ENCODE data around the gene ROR2.

The ROR2 gene

GRCh38 chr9:91935805-91936514, 14.1 kb downstream of the ROR2 start:
- Histone ChIP-seq H3K4me3 (no peak overlapping the region), H3K9ac (ENCODE audit: insufficient read length) (no peak overlapping the region), H3K36me3 (ENCODE audit: insufficient read depth, low read length) (no peaks in the 10 kb centered on the region), H3K27ac (no peak overlapping the region), H3K9me3 (ENCODE audit: low read depth, low read length) (peaks cover 9% of the 10 kb centered on the region; the same call in 1 of the 2 replicates)
- TF ChIP-seq FOXP2 (optimal IDR thresholded peaks at IDR 0.05; ENCODE audit: control extremely low read depth, extremely low read length, insufficient read depth) (no peak), EZH2 (IDR thresholded peaks at IDR 0.05) (no peak), POLR2AphosphoS5 (IDR thresholded peaks at IDR 0.05; ENCODE audit: borderline replicate concordance, low read depth, low read length) (no peak)
- no peak for DNase-seq (ENCODE audit: low read depth, low spot score)

DNA sequence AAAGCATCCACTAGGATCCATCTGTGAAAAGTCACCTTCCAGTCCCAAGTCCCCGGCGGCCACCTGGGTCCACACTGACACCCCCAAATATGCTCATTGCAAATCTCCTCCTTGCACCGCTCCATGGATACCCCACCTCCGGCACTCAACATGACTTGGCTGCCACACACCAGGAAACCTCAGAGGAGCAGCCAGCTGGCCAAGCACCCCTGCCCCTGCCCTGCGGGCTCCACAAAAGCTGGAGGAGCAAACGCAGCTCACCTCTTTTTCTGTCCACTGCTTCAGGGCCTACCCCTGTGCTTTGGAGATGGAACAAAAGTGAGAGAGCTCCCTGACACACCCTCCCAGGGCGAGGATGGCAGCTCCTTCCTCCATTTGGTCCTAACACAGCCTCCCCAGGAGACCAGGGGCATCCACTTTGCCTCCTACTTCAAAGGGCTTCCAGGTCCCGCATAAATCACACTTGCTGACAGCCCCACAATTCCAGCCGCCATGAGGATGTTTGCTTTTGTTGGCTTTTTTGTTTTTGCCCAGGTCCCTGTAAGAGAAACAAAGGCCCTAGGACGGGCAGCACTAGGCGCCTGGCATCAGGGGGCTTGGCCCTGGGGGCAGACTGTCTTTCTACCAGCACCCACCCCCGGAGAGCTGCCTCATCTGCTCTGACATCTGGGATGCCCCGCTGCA, 14.8 kb downstream of the ROR2 start:
- TF ChIP-seq POLR2AphosphoS5 (IDR thresholded peaks at IDR 0.05; ENCODE audit: borderline replicate concordance, low read depth, low read length) (no peak), FOXP2 (optimal IDR thresholded peaks at IDR 0.05; ENCODE audit: control extremely low read depth, extremely low read length, insufficient read depth) (no peak), EZH2 (IDR thresholded peaks at IDR 0.05) (no peak)
- no peak overlapping the region for H3K9ac ChIP-seq (ENCODE audit: insufficient read length)

DNA sequence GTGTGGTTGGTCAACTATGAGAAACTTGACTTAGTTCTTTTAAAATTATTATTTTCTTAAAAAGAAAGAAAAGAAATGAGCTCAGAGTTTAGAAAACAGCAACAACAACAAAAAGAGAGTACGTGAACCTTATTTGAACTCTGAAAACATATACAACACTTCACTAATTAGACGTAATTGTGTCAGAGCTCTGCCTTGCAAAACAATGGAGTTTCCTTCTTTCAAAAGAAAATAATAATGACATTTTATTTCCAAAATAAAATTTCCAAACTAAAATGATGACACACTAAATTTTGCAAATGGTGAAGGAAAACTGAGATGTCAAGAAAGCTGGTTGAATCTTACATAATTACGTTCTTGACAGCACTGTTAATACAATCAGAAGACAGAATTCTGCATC, 15.4 kb downstream of the ROR2 start:
- TF ChIP-seq EZH2 (IDR thresholded peaks at IDR 0.05) (no peak), POLR2AphosphoS5 (IDR thresholded peaks at IDR 0.05; ENCODE audit: borderline replicate concordance, low read depth, low read length) (no peak), FOXP2 (optimal IDR thresholded peaks at IDR 0.05; ENCODE audit: control extremely low read depth, extremely low read length, insufficient read depth) (no peak)
- Histone ChIP-seq H3K4me3 (no peak overlapping the region), H3K27ac (no peak overlapping the region), H3K36me3 (ENCODE audit: insufficient read depth, low read length) (no peaks in the 10 kb centered on the region), H3K9ac (ENCODE audit: insufficient read length) (no peak overlapping the region), H3K9me3 (ENCODE audit: low read depth, low read length) (peaks cover 18% of the 10 kb centered on the region; the same call in 1 of the 2 replicates)
- DNase-seq (ENCODE audit: low read depth, low spot score), result no peak

More for the DNA sequence above, 14.8 kb downstream of the ROR2 start:
- no peak overlapping the region for H3K4me3 ChIP-seq
- no peak overlapping the region for H3K27ac ChIP-seq
- no peak for DNase-seq (ENCODE audit: low read depth, low spot score)
- no peaks in the 10 kb centered on the region for H3K36me3 ChIP-seq (ENCODE audit: insufficient read depth, low read length)
- peaks cover 16% of the 10 kb centered on the region; the same call in 1 of the 2 replicates for H3K9me3 ChIP-seq (ENCODE audit: low read depth, low read length)

DNA sequence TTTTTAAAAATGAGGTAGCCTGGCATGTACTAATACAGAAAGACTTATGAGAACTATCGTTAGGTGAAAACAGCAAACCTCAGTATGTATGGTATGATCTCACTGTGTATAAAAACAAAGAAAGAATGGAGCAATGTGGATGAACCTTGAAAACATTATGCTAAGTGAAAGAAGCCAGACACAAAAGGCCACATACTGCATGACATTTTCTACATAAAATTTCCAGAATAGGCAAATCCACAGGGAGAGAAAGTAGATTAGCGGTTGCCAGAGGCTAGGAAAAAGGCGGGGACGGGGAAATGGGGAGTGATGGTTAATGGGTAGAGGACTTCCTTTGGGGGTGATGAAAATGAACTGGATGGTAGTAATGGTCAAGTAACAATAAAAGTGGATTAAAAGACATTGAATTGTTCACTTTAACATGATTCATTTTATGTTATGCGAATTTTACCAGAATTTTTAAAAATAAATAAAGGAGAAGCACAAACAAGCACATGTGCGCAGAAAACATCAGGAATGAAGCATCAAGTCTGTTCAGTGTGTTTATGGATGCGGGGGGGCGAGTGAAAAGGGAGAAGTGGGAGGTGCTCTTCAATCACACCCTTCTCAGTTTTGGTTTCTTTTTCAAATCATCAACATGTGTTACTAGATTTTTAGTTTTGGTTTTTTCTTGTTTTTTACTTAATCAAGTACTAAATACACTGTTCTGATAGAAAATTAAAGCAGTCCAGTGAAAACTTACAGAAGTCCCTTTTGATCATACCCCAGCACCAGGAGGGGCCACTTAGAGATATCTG, 16.3 kb downstream of the ROR2 start:
- Histone ChIP-seq H3K36me3 (ENCODE audit: insufficient read depth, low read length) (no peaks in the 10 kb centered on the region), H3K4me3 (no peak overlapping the region), H3K27ac (no peak overlapping the region), H3K9ac (ENCODE audit: insufficient read length) (no peak overlapping the region), H3K9me3 (ENCODE audit: low read depth, low read length) (peaks cover 18% of the 10 kb centered on the region; the same call in 1 of the 2 replicates)
- DNase-seq (ENCODE audit: low read depth, low spot score), result no peak
- TF ChIP-seq EZH2 (IDR thresholded peaks at IDR 0.05) (no peak), FOXP2 (optimal IDR thresholded peaks at IDR 0.05; ENCODE audit: control extremely low read depth, extremely low read length, insufficient read depth) (no peak), POLR2AphosphoS5 (IDR thresholded peaks at IDR 0.05; ENCODE audit: borderline replicate concordance, low read depth, low read length) (no peak)

DNA sequence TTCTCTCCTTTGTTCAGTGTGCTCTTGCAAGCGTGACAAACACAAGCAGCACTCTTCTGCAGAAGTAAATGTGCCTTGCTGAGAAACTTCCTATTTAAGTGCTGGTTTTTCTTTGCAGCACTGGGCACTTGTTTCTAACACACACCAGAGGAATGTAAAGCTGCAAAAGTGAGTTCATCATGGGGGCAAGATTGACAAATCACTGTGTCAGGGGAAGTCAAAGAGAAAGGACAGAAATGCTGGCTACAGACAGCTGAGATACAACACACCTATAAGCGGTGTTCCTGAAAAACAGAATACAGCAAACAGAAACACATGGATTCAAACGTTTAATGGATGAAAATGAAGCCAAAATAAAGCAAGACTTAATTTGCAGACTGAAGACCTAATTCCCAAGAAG, 19.6 kb downstream of the ROR2 start:
- H3K9me3 ChIP-seq (ENCODE audit: low read depth, low read length), result peaks cover 18% of the 10 kb centered on the region; the same call in 1 of the 2 replicates
- H3K4me3 ChIP-seq, result no peak overlapping the region
- no peaks in the 10 kb centered on the region for H3K36me3 ChIP-seq (ENCODE audit: insufficient read depth, low read length)
- TF ChIP-seq FOXP2 (optimal IDR thresholded peaks at IDR 0.05; ENCODE audit: control extremely low read depth, extremely low read length, insufficient read depth) (no peak), EZH2 (IDR thresholded peaks at IDR 0.05) (no peak), POLR2AphosphoS5 (IDR thresholded peaks at IDR 0.05; ENCODE audit: borderline replicate concordance, low read depth, low read length) (no peak)
- DNase-seq (ENCODE audit: low read depth, low spot score), result no peak
- H3K27ac ChIP-seq, result no peak overlapping the region
- no peak overlapping the region for H3K9ac ChIP-seq (ENCODE audit: insufficient read length)

GRCh38 chr9:91929331-91929730, 20.7 kb downstream of the ROR2 start:
- no peak overlapping the region for H3K4me3 ChIP-seq
- no peak overlapping the region for H3K27ac ChIP-seq
- TF ChIP-seq POLR2AphosphoS5 (IDR thresholded peaks at IDR 0.05; ENCODE audit: borderline replicate concordance, low read depth, low read length) (no peak), EZH2 (IDR thresholded peaks at IDR 0.05) (no peak), FOXP2 (optimal IDR thresholded peaks at IDR 0.05; ENCODE audit: control extremely low read depth, extremely low read length, insufficient read depth) (no peak)
- H3K9ac ChIP-seq (ENCODE audit: insufficient read length), result no peak overlapping the region
- no peaks in the 10 kb centered on the region for H3K36me3 ChIP-seq (ENCODE audit: insufficient read depth, low read length)
- H3K9me3 ChIP-seq (ENCODE audit: low read depth, low read length), result peaks cover 18% of the 10 kb centered on the region; the same call in 1 of the 2 replicates
- DNase-seq (ENCODE audit: low read depth, low spot score), result no peak

DNA sequence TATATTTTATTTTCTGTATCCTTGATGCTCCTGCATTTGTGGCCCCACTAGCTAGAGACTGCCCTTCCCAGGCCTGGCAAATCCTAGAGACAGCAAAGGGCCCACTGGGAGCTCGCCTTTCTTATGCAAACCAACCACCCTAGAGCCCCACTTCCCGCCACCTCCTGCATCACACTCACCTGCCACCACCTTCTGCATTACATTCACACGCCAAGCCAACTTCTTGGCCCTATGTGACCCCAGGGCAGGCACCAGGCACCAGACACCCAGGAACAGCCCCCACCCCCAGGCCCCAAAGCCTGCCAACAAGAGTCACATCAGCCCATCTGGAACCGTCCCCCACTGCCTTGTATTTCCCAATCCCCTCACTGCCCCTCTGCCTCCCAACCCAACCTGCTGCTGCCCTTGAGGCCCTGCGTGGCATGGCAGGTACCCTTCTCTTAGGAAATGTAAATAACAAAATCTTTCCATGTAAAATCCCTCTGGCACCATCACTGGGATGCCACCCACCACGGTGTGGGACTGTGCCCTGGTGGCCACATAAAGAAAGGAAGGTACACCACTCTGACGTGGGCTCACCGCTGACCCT, 22.0 kb downstream of the ROR2 start:
- no peak for DNase-seq (ENCODE audit: low read depth, low spot score)
- Histone ChIP-seq H3K9me3 (ENCODE audit: low read depth, low read length) (peaks cover 18% of the 10 kb centered on the region; the same call in 1 of the 2 replicates), H3K9ac (ENCODE audit: insufficient read length) (no peak overlapping the region), H3K36me3 (ENCODE audit: insufficient read depth, low read length) (no peaks in the 10 kb centered on the region), H3K27ac (no peak overlapping the region), H3K4me3 (no peak overlapping the region)
- TF ChIP-seq EZH2 (IDR thresholded peaks at IDR 0.05), result no peak
- no peak for TF ChIP-seq FOXP2 (optimal IDR thresholded peaks at IDR 0.05; ENCODE audit: control extremely low read depth, extremely low read length, insufficient read depth)
- TF ChIP-seq POLR2AphosphoS5 (IDR thresholded peaks at IDR 0.05; ENCODE audit: borderline replicate concordance, low read depth, low read length), result no peak

Measured in SK-N-MC (cell line).